Stomach (tissue), 4 donors: ENCODE results near the gene UCN2.

Experiments used
- CTCF ChIP-seq, 7 experiments: fragments of 450-650 bp in 4 of 7; fragments of 200-600 bp in 3 of 7; sonication (generic) in 3 of 7; IDR thresholded peaks; one replicate each; pipeline ENCODE4 v1.5.1; 2016 to 2019; ENCODE audit warnings: antibody characterized with exemption in 7 of 7, control low read depth in 2 of 7, mild to moderate bottlenecking in 1 of 7
- EP300 ChIP-seq: sonication (generic); formaldehyde crosslinking; IDR thresholded peaks from one replicate; pipeline ENCODE4 v1.6.1; 2017; ENCODE audit warnings: antibody characterized with exemption
- POLR2A ChIP-seq, 4 donors: fragments of 450-650 bp; IDR thresholded peaks; one replicate each; pipeline ENCODE4 v1.6.1; 2016; ENCODE audit warnings: antibody characterized with exemption in 4 of 4, control low read depth in 2 of 4, mild to moderate bottlenecking in 1 of 4, moderate library complexity in 1 of 4
- POLR2AphosphoS5 ChIP-seq, 3 donors: sonication (generic); formaldehyde crosslinking; IDR thresholded peaks; one replicate each; pipeline ENCODE4 v1.6.1; 2016; ENCODE audit warnings: antibody characterized with exemption in 3 of 3

GRCh38 chr3:48564022-48564421 is 441 bp upstream of the UCN2 start:
- TF ChIP-seq POLR2AphosphoS5 (IDR thresholded peaks at IDR 0.05) (no peak), CTCF (IDR thresholded peaks at IDR 0.05) (no peak), POLR2A (IDR thresholded peaks at IDR 0.05) (no peak), EP300 (no peak)
